GM18508 (cell line): Measurements from ENCODE around the gene TSPAN9.

Experiments used
- ATAC-seq: cut with Tn5 transposase; IDR thresholded peaks from one replicate; pipeline ENCODE4 v1.9.1; 2021; ENCODE audit warnings: moderate number of reproducible peaks; ENCODE audit not compliant: insufficient read depth, unreplicated experiment

Gene TSPAN9

GRCh38 chr12:3177778-3178425, 100.7 kb downstream of the TSPAN9 start:
- no peak for ATAC-seq

GRCh38 chr12:3178671-3179313, 101.6 kb downstream of the TSPAN9 start:
- no peak for ATAC-seq

GRCh38 chr12:3179731-3180130, 102.6 kb downstream of the TSPAN9 start:
- ATAC-seq, result no peak

GRCh38 chr12:3182426-3182825, 105.2 kb downstream of the TSPAN9 start:
- ATAC-seq, result no peak

GRCh38 chr12:3184485-3184884, 107.3 kb downstream of the TSPAN9 start:
- ATAC-seq, result no peak

- no peak for ATAC-seq
Observed at GRCh38 chr12:3185260-3185870, 108.2 kb downstream of the TSPAN9 start.

GRCh38 chr12:3186546-3187215, 109.5 kb downstream of the TSPAN9 start:
- ATAC-seq, result no peak

- no peak for ATAC-seq
Observed at GRCh38 chr12:3187846-3188770, 110.9 kb downstream of the TSPAN9 start.

- ATAC-seq, result no peak
Observed at GRCh38 chr12:3189282-3189681, 112.1 kb downstream of the TSPAN9 start.

GRCh38 chr12:3190101-3190500, 112.9 kb downstream of the TSPAN9 start:
- ATAC-seq, result no peak

GRCh38 chr12:3191450-3191849, 114.3 kb downstream of the TSPAN9 start:
- ATAC-seq, result no peak

- ATAC-seq, result no peak
Observed at GRCh38 chr12:3192221-3192620, 115.0 kb downstream of the TSPAN9 start.

- no peak for ATAC-seq
Observed at GRCh38 chr12:3193131-3193530, 116.0 kb downstream of the TSPAN9 start.

GRCh38 chr12:3193755-3194154, 116.6 kb downstream of the TSPAN9 start:
- no peak for ATAC-seq

GRCh38 chr12:3195337-3195736, 118.2 kb downstream of the TSPAN9 start:
- no peak for ATAC-seq

- no peak for ATAC-seq
Observed at GRCh38 chr12:3195859-3196483, 118.8 kb downstream of the TSPAN9 start.

- ATAC-seq, result no peak
Observed at GRCh38 chr12:3196488-3196887, 119.3 kb downstream of the TSPAN9 start.

GRCh38 chr12:3197131-3197818, 120.1 kb downstream of the TSPAN9 start:
- no peak for ATAC-seq

GRCh38 chr12:3199551-3200031, 122.4 kb downstream of the TSPAN9 start:
- ATAC-seq, result no peak
